ENCODE results near the gene PPP1R12A.

Gene PPP1R12A

GRCh38 chr12:79938843-79939242 is 3.9 kb upstream of the PPP1R12A start:
- no peak overlapping the region for H3K4me3 ChIP-seq (ENCODE audit: low read length in 2 of 2)
- H3K27me3 ChIP-seq (ENCODE audit: control insufficient read depth in 2 of 2, insufficient read depth in 2 of 2, low read length in 2 of 2): no peaks in the 10 kb centered on the region
- peaks cover 6 to 8% of the 10 kb centered on the region in 2 donors for H3K4me1 ChIP-seq (ENCODE audit: control insufficient read depth in 2 of 2, insufficient read depth in 2 of 2, low read length in 2 of 2)
- H3K27ac ChIP-seq (ENCODE audit: low read depth in 2 of 2, low read length in 2 of 2): no peak overlapping the region
- H3K9me3 ChIP-seq (ENCODE audit: control insufficient read depth in 2 of 2, low read length in 2 of 2): no peaks in the 10 kb centered on the region
- no peak overlapping the region for H3K9ac ChIP-seq (ENCODE audit: low read depth in 1 of 2, low read length in 2 of 2)
- no peaks in the 10 kb centered on the region for H3K36me3 ChIP-seq (ENCODE audit: control insufficient read depth in 2 of 2, insufficient read depth in 2 of 2, low read length in 2 of 2)

- Histone ChIP-seq H3K27ac (ENCODE audit: low read depth in 2 of 2, low read length in 2 of 2) (no peak overlapping the region), H3K9me3 (ENCODE audit: control insufficient read depth in 2 of 2, low read length in 2 of 2) (no peaks in the 10 kb centered on the region), H3K9ac (ENCODE audit: low read depth in 1 of 2, low read length in 2 of 2) (no peak overlapping the region), H3K4me1 (ENCODE audit: control insufficient read depth in 2 of 2, insufficient read depth in 2 of 2, low read length in 2 of 2) (peaks cover 6 to 8% of the 10 kb centered on the region in 2 donors), H3K36me3 (ENCODE audit: control insufficient read depth in 2 of 2, insufficient read depth in 2 of 2, low read length in 2 of 2) (no peaks in the 10 kb centered on the region), H3K4me3 (ENCODE audit: low read length in 2 of 2) (peak overlapping the region in 1 of 2 donors; percentile 96), H3K27me3 (ENCODE audit: control insufficient read depth in 2 of 2, insufficient read depth in 2 of 2, low read length in 2 of 2) (no peaks in the 10 kb centered on the region)
Observed at GRCh38 chr12:79936670-79937069, 1.8 kb upstream of the PPP1R12A start.

- Histone ChIP-seq H3K27me3 (ENCODE audit: control insufficient read depth in 2 of 2, insufficient read depth in 2 of 2, low read length in 2 of 2) (no peaks in the 10 kb centered on the region), H3K4me3 (ENCODE audit: low read length in 2 of 2) (peak overlapping the region; percentile 84 to 96), H3K4me1 (ENCODE audit: control insufficient read depth in 2 of 2, insufficient read depth in 2 of 2, low read length in 2 of 2) (peaks cover 6 to 8% of the 10 kb centered on the region in 2 donors), H3K9me3 (ENCODE audit: control insufficient read depth in 2 of 2, low read length in 2 of 2) (no peaks in the 10 kb centered on the region), H3K27ac (ENCODE audit: low read depth in 2 of 2, low read length in 2 of 2) (peak overlapping the region; percentile 96), H3K9ac (ENCODE audit: low read depth in 1 of 2, low read length in 2 of 2) (peak overlapping the region; percentile 94 to 98), H3K36me3 (ENCODE audit: control insufficient read depth in 2 of 2, insufficient read depth in 2 of 2, low read length in 2 of 2) (no peaks in the 10 kb centered on the region)
Observed at GRCh38 chr12:79935624-79936345, 888 bp upstream of the PPP1R12A start.

GRCh38 chr12:79934281-79935020 is 446 bp downstream of the PPP1R12A start:
- Histone ChIP-seq H3K36me3 (ENCODE audit: control insufficient read depth in 2 of 2, insufficient read depth in 2 of 2, low read length in 2 of 2) (no peaks in the 10 kb centered on the region), H3K27me3 (ENCODE audit: control insufficient read depth in 2 of 2, insufficient read depth in 2 of 2, low read length in 2 of 2) (no peaks in the 10 kb centered on the region), H3K27ac (ENCODE audit: low read depth in 2 of 2, low read length in 2 of 2) (peak overlapping the region; percentile 96), H3K9me3 (ENCODE audit: control insufficient read depth in 2 of 2, low read length in 2 of 2) (no peaks in the 10 kb centered on the region), H3K4me3 (ENCODE audit: low read length in 2 of 2) (peak overlapping the region; percentile 84 to 96), H3K9ac (ENCODE audit: low read depth in 1 of 2, low read length in 2 of 2) (peak overlapping the region; percentile 94 to 96), H3K4me1 (ENCODE audit: control insufficient read depth in 2 of 2, insufficient read depth in 2 of 2, low read length in 2 of 2) (peaks cover 6 to 8% of the 10 kb centered on the region in 2 donors)

- peak overlapping the region; percentile 96 for H3K27ac ChIP-seq (ENCODE audit: low read depth in 2 of 2, low read length in 2 of 2)
- H3K4me1 ChIP-seq (ENCODE audit: control insufficient read depth in 2 of 2, insufficient read depth in 2 of 2, low read length in 2 of 2): peaks cover 6 to 8% of the 10 kb centered on the region in 2 donors
- H3K4me3 ChIP-seq (ENCODE audit: low read length in 2 of 2): peak overlapping the region; percentile 84 to 96
- H3K9ac ChIP-seq (ENCODE audit: low read depth in 1 of 2, low read length in 2 of 2): peak overlapping the region; percentile 94 to 96
- no peaks in the 10 kb centered on the region for H3K27me3 ChIP-seq (ENCODE audit: control insufficient read depth in 2 of 2, insufficient read depth in 2 of 2, low read length in 2 of 2)
- no peaks in the 10 kb centered on the region for H3K36me3 ChIP-seq (ENCODE audit: control insufficient read depth in 2 of 2, insufficient read depth in 2 of 2, low read length in 2 of 2)
- H3K9me3 ChIP-seq (ENCODE audit: control insufficient read depth in 2 of 2, low read length in 2 of 2): no peaks in the 10 kb centered on the region
Observed at GRCh38 chr12:79933532-79934264, 1.2 kb downstream of the PPP1R12A start.

GRCh38 chr12:79933043-79933442 is 1.9 kb downstream of the PPP1R12A start:
- H3K27me3 ChIP-seq (ENCODE audit: control insufficient read depth in 2 of 2, insufficient read depth in 2 of 2, low read length in 2 of 2): no peaks in the 10 kb centered on the region
- H3K9ac ChIP-seq (ENCODE audit: low read depth in 1 of 2, low read length in 2 of 2): peak overlapping the region in 1 of 2 donors; percentile 94
- peak overlapping the region; percentile 84 to 96 for H3K4me3 ChIP-seq (ENCODE audit: low read length in 2 of 2)
- H3K4me1 ChIP-seq (ENCODE audit: control insufficient read depth in 2 of 2, insufficient read depth in 2 of 2, low read length in 2 of 2): peaks cover 6 to 8% of the 10 kb centered on the region in 2 donors
- H3K27ac ChIP-seq (ENCODE audit: low read depth in 2 of 2, low read length in 2 of 2): peak overlapping the region; percentile 96
- H3K9me3 ChIP-seq (ENCODE audit: control insufficient read depth in 2 of 2, low read length in 2 of 2): no peaks in the 10 kb centered on the region
- no peaks in the 10 kb centered on the region for H3K36me3 ChIP-seq (ENCODE audit: control insufficient read depth in 2 of 2, insufficient read depth in 2 of 2, low read length in 2 of 2)

GRCh38 chr12:79932357-79932756 is 2.5 kb downstream of the PPP1R12A start:
- Histone ChIP-seq H3K4me3 (ENCODE audit: low read length in 2 of 2) (peak overlapping the region; percentile 26 to 96), H3K4me1 (ENCODE audit: control insufficient read depth in 2 of 2, insufficient read depth in 2 of 2, low read length in 2 of 2) (peaks cover 8 to 10% of the 10 kb centered on the region in 2 donors), H3K9ac (ENCODE audit: low read depth in 1 of 2, low read length in 2 of 2) (no peak overlapping the region), H3K27ac (ENCODE audit: low read depth in 2 of 2, low read length in 2 of 2) (no peak overlapping the region), H3K36me3 (ENCODE audit: control insufficient read depth in 2 of 2, insufficient read depth in 2 of 2, low read length in 2 of 2) (no peaks in the 10 kb centered on the region), H3K9me3 (ENCODE audit: control insufficient read depth in 2 of 2, low read length in 2 of 2) (no peaks in the 10 kb centered on the region), H3K27me3 (ENCODE audit: control insufficient read depth in 2 of 2, insufficient read depth in 2 of 2, low read length in 2 of 2) (no peaks in the 10 kb centered on the region)

GRCh38 chr12:79929065-79929464 is 5.8 kb downstream of the PPP1R12A start:
- Histone ChIP-seq H3K27me3 (ENCODE audit: control insufficient read depth in 2 of 2, insufficient read depth in 2 of 2, low read length in 2 of 2) (no peaks in the 10 kb centered on the region), H3K4me1 (ENCODE audit: control insufficient read depth in 2 of 2, insufficient read depth in 2 of 2, low read length in 2 of 2) (peaks cover 3 to 4% of the 10 kb centered on the region in 2 donors), H3K9ac (ENCODE audit: low read depth in 1 of 2, low read length in 2 of 2) (no peak overlapping the region), H3K27ac (ENCODE audit: low read depth in 2 of 2, low read length in 2 of 2) (no peak overlapping the region), H3K36me3 (ENCODE audit: control insufficient read depth in 2 of 2, insufficient read depth in 2 of 2, low read length in 2 of 2) (no peaks in the 10 kb centered on the region), H3K9me3 (ENCODE audit: control insufficient read depth in 2 of 2, low read length in 2 of 2) (no peaks in the 10 kb centered on the region), H3K4me3 (ENCODE audit: low read length in 2 of 2) (no peak overlapping the region)

- no peaks in the 10 kb centered on the region for H3K27me3 ChIP-seq (ENCODE audit: control insufficient read depth in 2 of 2, insufficient read depth in 2 of 2, low read length in 2 of 2)
- H3K9me3 ChIP-seq (ENCODE audit: control insufficient read depth in 2 of 2, low read length in 2 of 2): no peaks in the 10 kb centered on the region
- no peak overlapping the region for H3K27ac ChIP-seq (ENCODE audit: low read depth in 2 of 2, low read length in 2 of 2)
- H3K4me3 ChIP-seq (ENCODE audit: low read length in 2 of 2): no peak overlapping the region
- peak overlapping the region in 1 of 2 donors; percentile 27 for H3K9ac ChIP-seq (ENCODE audit: low read depth in 1 of 2, low read length in 2 of 2)
- H3K36me3 ChIP-seq (ENCODE audit: control insufficient read depth in 2 of 2, insufficient read depth in 2 of 2, low read length in 2 of 2): no peaks in the 10 kb centered on the region
- H3K4me1 ChIP-seq (ENCODE audit: control insufficient read depth in 2 of 2, insufficient read depth in 2 of 2, low read length in 2 of 2): peaks cover 3 to 4% of the 10 kb centered on the region in 2 donors
Observed at GRCh38 chr12:79927772-79928474, 7.0 kb downstream of the PPP1R12A start.

All from mucosa of rectum (tissue), 2 donors.